HepG2 (cell line): ENCODE data around the gene TBX6. TPM values are rescaled to one million over a fixed set of nuclear protein-coding genes. Genes with fewer than 3 reads are reported as not detected.

ENCODE experiments used
- GABPB1 ChIP-seq: IDR thresholded peaks from 2 replicates; pipeline ENCODE4 v1.6.1; 2016; ENCODE audit warnings: mild to moderate bottlenecking, missing genetic modification reagents, moderate library complexity, missing compliant biosample characterization
- IKZF4 ChIP-seq: sonication (generic); formaldehyde crosslinking; IDR thresholded peaks from 2 replicates; pipeline ENCODE4 v1.5.1; 2020; ENCODE audit warnings: borderline replicate concordance, mild to moderate bottlenecking, low read depth, missing genetic modification reagents; ENCODE audit errors: not compliant biosample characterization
- KAT7 ChIP-seq: IDR thresholded peaks from 2 replicates; pipeline ENCODE4 v1.6.1; 2018; ENCODE audit warnings: borderline replicate concordance, missing compliant biosample characterization
- KDM3A ChIP-seq: IDR thresholded peaks from 2 replicates; pipeline ENCODE4 v1.6.1; 2018; ENCODE audit warnings: low read depth, missing compliant biosample characterization
- KLF11 ChIP-seq: IDR thresholded peaks from 2 replicates; pipeline ENCODE4 v1.6.1; 2016; ENCODE audit warnings: missing compliant biosample characterization
- NFKB2 ChIP-seq: sonication (generic); formaldehyde crosslinking; IDR thresholded peaks from 2 replicates; pipeline ENCODE4 v1.4.0; 2020; ENCODE audit warnings: missing genetic modification reagents, borderline replicate concordance
- NRL ChIP-seq: sonication (generic); formaldehyde crosslinking; IDR thresholded peaks from 2 replicates; pipeline ENCODE4 v1.5.0; 2020; ENCODE audit warnings: missing genetic modification reagents, mild to moderate bottlenecking, moderate library complexity, borderline replicate concordance
- RCOR2 ChIP-seq: IDR thresholded peaks from 2 replicates; pipeline ENCODE4 v1.6.1; 2016; ENCODE audit warnings: missing biosample characterization, missing genetic modification reagents
- SAP130 ChIP-seq: IDR thresholded peaks from 2 replicates; pipeline ENCODE4 v1.6.1; 2016; ENCODE audit warnings: low read depth
- SP1 ChIP-seq, 2 experiments: fragments of 450-650 bp in 1 of 2; sonication (generic) in 1 of 2; formaldehyde crosslinking in 1 of 2; IDR thresholded peaks; 2 replicates each; pipeline versions ENCODE4 v1.4.0 to v1.6.1; 2016 to 2020; ENCODE audit warnings: missing genetic modification reagents in 1 of 2
- SYNCRIP ChIP-seq: fragments of 200-400 bp; formaldehyde crosslinking; IDR thresholded peaks from 2 replicates; pipeline ENCODE4 v1.6.1; 2018; ENCODE audit warnings: mild to moderate bottlenecking, low read depth, low read length; ENCODE audit not compliant: insufficient read depth
- TARDBP ChIP-seq: sonication (generic); formaldehyde crosslinking; IDR thresholded peaks from 2 replicates; pipeline ENCODE4 v1.8.0; 2022; ENCODE audit warnings: mild to moderate bottlenecking, missing genetic modification reagents
- TEAD3 ChIP-seq: optimal IDR thresholded peaks from 2 replicates; pipeline ENCODE3; 2016; ENCODE audit warnings: borderline replicate concordance
- ZKSCAN8 ChIP-seq: IDR thresholded peaks from 2 replicates; pipeline ENCODE4 v1.6.1; 2016; ENCODE audit warnings: borderline replicate concordance, missing genetic modification reagents, missing compliant biosample characterization
- ZNF3 ChIP-seq: IDR thresholded peaks from 2 replicates; pipeline ENCODE4 v1.7.0; 2017; ENCODE audit warnings: inconsistent platforms
- ZNF333 ChIP-seq: sonication (generic); formaldehyde crosslinking; IDR thresholded peaks from 2 replicates; pipeline ENCODE4 v1.4.0; 2020; ENCODE audit warnings: mild to moderate bottlenecking, missing genetic modification reagents, borderline replicate concordance
- ZNF44 ChIP-seq: sonication (generic); formaldehyde crosslinking; IDR thresholded peaks from 2 replicates; pipeline ENCODE4 v1.5.1; 2020; ENCODE audit warnings: mild to moderate bottlenecking, missing genetic modification reagents
- ZNF558 ChIP-seq: sonication (generic); formaldehyde crosslinking; IDR thresholded peaks from 2 replicates; pipeline ENCODE4 v1.9.0; 2022; ENCODE audit warnings: mild to moderate bottlenecking, missing genetic modification reagents, borderline replicate concordance
- ZNF891 ChIP-seq: sonication (generic); formaldehyde crosslinking; IDR thresholded peaks from 2 replicates; pipeline ENCODE4 v1.5.0; 2020; ENCODE audit warnings: mild to moderate bottlenecking, missing genetic modification reagents
- polyA plus RNA-seq, 8 experiments: library from polyadenylated mRNA; depleted of rRNA in 3 of 8; stranded (reverse) in 7 of 8; unstranded in 1 of 8; fragments of >200 nt; fragmentation: Illumina TruSeq in 4 of 8; extraction: Trizol in 4 of 8; gene quantifications; 2 replicates each; pipeline versions ENCODE4 v1.2.1 to v1.2.3, GENCODE V29; 2011 to 2016; ENCODE audit warnings: low read depth in 4 of 8, missing spikeins in 1 of 8, mixed read lengths in 1 of 8; ENCODE audit not compliant: insufficient read depth in 1 of 8
- total RNA-seq, 5 experiments: library from RNA; depleted of rRNA; stranded (reverse); fragments of >200 nt; fragmentation: Illumina TruSeq; extraction: Trizol; gene quantifications; 2 replicates each; pipeline ENCODE4 v1.2.3, GENCODE V29; 2016; ENCODE audit warnings: low read depth in 1 of 5
- TF ChIP-seq, protein P1 (sequence below): sonication (generic); formaldehyde crosslinking; IDR thresholded peaks from 2 replicates; pipeline ENCODE4 v1.4.0; 2020; ENCODE audit warnings: missing genetic modification reagents
- TF ChIP-seq, protein P2 (sequence below): sonication (generic); formaldehyde crosslinking; IDR thresholded peaks from 2 replicates; pipeline ENCODE4 v1.9.0; 2022; ENCODE audit warnings: low read depth, missing genetic modification reagents
- TF ChIP-seq, protein P3 (sequence below), 2 experiments: sonication (generic) in 1 of 2; formaldehyde crosslinking in 1 of 2; IDR thresholded peaks; 2 replicates each; pipeline versions ENCODE4 v1.5.1 to v1.6.1; 2011 to 2020; ENCODE audit warnings: borderline replicate concordance in 1 of 2, low read depth in 1 of 2, low read length in 1 of 2, mild to moderate bottlenecking in 1 of 2, missing genetic modification reagents in 1 of 2, moderate library complexity in 1 of 2
- TF ChIP-seq, protein P4 (sequence below): sonication (generic); formaldehyde crosslinking; IDR thresholded peaks from 2 replicates; pipeline ENCODE4 v1.8.0; 2023; ENCODE audit warnings: mild to moderate bottlenecking, missing genetic modification reagents
- TF ChIP-seq, protein P5 (sequence below): sonication (generic); formaldehyde crosslinking; IDR thresholded peaks from 2 replicates; pipeline ENCODE4 v1.5.0; 2020; ENCODE audit warnings: missing genetic modification reagents

Gene TBX6
- total and polyA plus RNA-seq, 2 of the 13 experiments (the other 11 are each of a cell fraction or from before 2014, with no cell fraction given) = 0.24 to 0.42 TPM

DNA sequence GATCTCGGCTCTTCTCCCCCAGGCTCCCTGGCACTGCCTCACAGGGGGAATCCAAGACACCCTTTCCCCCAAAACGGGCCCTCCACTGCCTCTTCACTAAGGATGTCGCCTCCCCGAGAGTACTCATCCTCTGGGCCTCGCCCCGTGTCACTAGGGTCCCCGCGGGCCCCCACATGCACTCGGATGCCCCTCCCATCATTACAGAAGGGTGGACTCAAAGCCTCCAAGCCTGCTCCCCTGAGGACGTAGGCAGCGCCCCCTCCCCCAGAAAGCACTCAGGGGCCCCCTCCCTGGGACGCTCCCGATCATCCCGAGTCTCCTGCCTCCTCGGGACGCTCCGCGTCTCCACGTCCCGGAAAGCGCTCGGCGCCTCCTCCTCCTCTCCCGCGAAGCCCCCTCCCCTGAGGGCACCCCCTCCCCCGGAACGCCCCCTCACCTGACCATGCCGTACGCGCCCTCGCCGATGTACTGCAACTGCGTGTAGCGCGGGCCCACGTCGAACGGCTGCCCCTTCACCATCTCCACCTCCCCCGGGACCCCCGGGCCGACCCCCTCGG is 31.0 kb upstream of the TBX6 start (continued):
- TF ChIP-seq SP1 (IDR thresholded peaks at IDR 0.05) (no peak), SP1 (CRISPR knock-in tag; IDR thresholded peaks at IDR 0.05) (peak; percentile 41; the same call in 1 of the 2 replicates), SAP130 (CRISPR knock-in tag) (peak; percentile 2; the same call in 1 of the 2 replicates), ZKSCAN8 (no peak), KAT7 (peak; percentile 57), IKZF4 (peak; percentile 26), RCOR2 (CRISPR knock-in tag) (no peak), ZNF558 (CRISPR knock-in tag) (0 out of 2 replicates have a peak, but pooled peaks have one; percentile 42), ZNF44 (CRISPR knock-in tag) (0 out of 2 replicates have a peak, but pooled peaks have one; percentile 10), NRL (CRISPR knock-in tag) (peak; percentile 44; the same call in 1 of the 2 replicates), SYNCRIP (no peak), ZNF3 (CRISPR knock-in tag) (no peak), NFKB2 (0 out of 2 replicates have a peak, but pooled peaks have one; percentile 59), ZNF333 (CRISPR knock-in tag) (peak; percentile 76; the same call in 1 of the 2 replicates), TARDBP (0 out of 2 replicates have a peak, but pooled peaks have one; percentile 30), KLF11 (0 out of 2 replicates have a peak, but pooled peaks have one; percentile 15), GABPB1 (CRISPR knock-in tag) (0 out of 2 replicates have a peak, but pooled peaks have one; percentile 4), KDM3A (CRISPR knock-in tag) (0 out of 2 replicates have a peak, but pooled peaks have one; percentile 62), TEAD3 (CRISPR knock-in tag) (no peak), ZNF891 (CRISPR knock-in tag) (no peak; the same call in 1 of the 2 replicates)
- TF ChIP-seq, protein P1, sequence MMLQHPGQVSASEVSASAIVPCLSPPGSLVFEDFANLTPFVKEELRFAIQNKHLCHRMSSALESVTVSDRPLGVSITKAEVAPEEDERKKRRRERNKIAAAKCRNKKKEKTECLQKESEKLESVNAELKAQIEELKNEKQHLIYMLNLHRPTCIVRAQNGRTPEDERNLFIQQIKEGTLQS (CRISPR knock-in tag) = no peak
- TF ChIP-seq, protein P2, sequence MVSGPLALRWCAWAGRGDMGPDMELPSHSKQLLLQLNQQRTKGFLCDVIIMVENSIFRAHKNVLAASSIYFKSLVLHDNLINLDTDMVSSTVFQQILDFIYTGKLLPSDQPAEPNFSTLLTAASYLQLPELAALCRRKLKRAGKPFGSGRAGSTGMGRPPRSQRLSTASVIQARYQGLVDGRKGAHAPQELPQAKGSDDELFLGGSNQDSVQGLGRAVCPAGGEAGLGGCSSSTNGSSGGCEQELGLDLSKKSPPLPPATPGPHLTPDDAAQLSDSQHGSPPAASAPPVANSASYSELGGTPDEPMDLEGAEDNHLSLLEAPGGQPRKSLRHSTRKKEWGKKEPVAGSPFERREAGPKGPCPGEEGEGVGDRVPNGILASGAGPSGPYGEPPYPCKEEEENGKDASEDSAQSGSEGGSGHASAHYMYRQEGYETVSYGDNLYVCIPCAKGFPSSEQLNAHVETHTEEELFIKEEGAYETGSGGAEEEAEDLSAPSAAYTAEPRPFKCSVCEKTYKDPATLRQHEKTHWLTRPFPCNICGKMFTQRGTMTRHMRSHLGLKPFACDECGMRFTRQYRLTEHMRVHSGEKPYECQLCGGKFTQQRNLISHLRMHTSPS (CRISPR knock-in tag) = no peak
- TF ChIP-seq, protein P3, sequence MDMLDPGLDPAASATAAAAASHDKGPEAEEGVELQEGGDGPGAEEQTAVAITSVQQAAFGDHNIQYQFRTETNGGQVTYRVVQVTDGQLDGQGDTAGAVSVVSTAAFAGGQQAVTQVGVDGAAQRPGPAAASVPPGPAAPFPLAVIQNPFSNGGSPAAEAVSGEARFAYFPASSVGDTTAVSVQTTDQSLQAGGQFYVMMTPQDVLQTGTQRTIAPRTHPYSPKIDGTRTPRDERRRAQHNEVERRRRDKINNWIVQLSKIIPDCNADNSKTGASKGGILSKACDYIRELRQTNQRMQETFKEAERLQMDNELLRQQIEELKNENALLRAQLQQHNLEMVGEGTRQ (IDR thresholded peaks at IDR 0.05; ENCODE audit: low read depth, low read length) = no peak
- TF ChIP-seq, protein P3 (CRISPR knock-in tag; IDR thresholded peaks at IDR 0.05; ENCODE audit: borderline replicate concordance) = 0 out of 2 replicates have a peak, but pooled peaks have one; percentile 44
- TF ChIP-seq, protein P4, sequence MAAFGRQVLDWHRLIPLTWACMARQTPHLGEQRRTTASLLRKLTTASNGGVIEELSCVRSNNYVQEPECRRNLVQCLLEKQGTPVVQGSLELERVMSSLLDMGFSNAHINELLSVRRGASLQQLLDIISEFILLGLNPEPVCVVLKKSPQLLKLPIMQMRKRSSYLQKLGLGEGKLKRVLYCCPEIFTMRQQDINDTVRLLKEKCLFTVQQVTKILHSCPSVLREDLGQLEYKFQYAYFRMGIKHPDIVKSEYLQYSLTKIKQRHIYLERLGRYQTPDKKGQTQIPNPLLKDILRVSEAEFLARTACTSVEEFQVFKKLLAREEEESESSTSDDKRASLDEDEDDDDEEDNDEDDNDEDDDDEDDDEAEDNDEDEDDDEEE (CRISPR knock-in tag) = 0 out of 2 replicates have a peak, but pooled peaks have one; percentile 6
- TF ChIP-seq, protein P5, sequence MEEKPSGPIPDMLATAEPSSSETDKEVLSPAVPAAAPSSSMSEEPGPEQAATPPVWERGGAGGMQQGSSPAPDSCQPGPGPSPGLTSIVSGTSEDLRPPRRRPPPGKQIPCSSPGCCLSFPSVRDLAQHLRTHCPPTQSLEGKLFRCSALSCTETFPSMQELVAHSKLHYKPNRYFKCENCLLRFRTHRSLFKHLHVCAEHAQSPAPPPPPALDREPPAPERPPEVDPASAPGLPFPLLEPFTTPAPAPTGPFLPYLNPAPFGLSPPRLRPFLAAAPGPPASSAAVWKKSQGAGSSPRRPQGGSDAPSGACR (CRISPR knock-in tag) = no peak
